ENCODE measurements around the gene PLEKHS1.
"Not testable (repeated sequence)": the region's sequence is repeated elsewhere in the genome, so short reads cannot be mapped to it uniquely, and the experiment has no call there.

The PLEKHS1 gene

GRCh38 chr10:113802997-113803396 is 51.5 kb downstream of the PLEKHS1 start:
- DNase-seq = no peak

DNA sequence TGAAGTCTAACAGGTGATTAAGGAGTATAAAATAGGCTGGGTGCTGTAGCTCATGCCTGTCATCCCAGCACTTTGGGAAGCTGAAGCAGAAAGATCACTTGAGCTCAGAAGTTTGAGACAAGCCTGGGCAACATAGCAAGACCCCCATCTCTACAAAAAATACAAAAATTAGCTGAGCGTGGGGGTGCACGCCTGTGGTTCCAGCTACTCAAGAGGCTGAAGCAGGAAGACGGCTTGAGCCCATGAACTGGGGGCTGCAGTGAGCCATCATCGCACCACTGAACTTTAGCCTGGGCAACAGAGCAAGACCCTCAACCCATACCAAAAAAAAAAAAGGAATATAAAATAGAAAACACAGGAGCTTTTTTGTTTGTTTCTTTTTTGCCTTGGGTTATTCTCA is 55.0 kb downstream of the PLEKHS1 start:
- no peak for DNase-seq

DNA sequence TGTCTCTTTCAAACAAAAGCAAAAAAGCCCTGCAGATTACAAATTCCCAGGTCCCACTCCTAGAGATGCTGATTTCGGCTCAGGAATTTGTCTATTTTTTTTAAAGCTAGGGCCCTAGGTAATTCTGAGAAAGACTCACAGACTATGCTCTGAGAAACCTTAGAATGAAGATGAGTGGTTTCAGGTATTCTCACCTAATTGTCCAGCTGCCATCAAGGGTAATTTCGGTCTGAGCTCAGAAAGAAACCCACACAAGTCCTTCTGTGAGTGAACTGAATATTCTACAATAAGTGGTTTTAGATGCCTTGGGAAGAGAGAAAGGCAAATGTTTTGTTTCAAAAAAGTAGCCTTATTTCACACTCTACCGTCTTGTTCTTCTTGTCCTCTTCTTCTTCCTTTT is 56.7 kb downstream of the PLEKHS1 start:
- no peak for DNase-seq

- not testable (repeated sequence) for DNase-seq
These were observed 63.2 kb downstream of the PLEKHS1 start for GRCh38 chr10:113814700-113815099.

DNA sequence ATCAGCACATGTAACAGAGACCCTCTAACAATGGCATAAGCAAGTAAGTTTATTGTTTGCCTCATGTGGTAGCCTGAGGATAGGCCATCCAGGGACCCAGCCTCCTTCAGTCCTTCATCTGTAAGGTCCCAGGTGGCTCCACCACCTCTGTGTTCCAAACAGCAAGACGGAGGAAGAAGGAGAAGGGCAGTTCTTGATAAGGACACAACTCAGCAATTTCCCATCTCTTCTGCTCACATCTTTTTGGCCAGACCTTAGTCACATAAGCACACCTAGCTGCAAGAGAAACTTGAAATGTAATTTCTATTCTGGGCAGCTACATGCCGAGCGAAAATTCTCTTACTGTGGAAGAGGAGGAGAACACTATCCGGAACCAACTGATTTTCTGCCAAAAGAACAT is 68.5 kb downstream of the PLEKHS1 start:
- no peak for DNase-seq

DNA sequence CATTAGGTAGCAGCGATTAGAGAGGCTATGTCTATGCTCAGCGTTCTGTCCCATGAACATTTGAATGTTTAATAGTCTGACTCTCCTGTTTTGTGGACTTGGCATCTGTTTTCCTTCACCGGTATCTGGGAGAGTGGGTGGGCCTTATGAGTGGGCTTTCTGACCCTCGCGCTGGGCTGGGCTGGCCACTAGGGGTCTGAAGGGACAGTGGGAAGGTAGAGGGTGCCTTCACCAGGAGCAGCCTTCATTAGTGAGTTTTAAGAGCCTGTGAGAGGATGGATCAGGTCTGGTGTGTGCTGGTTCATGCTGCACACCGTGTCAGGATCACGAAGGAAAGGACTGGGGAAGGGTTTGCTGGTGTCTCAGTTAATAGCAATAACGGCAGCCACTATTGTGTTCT is 69.0 kb downstream of the PLEKHS1 start:
- DNase-seq = no peak

GRCh38 chr10:113821306-113821705 is 69.8 kb downstream of the PLEKHS1 start:
- DNase-seq = not testable (repeated sequence)

DNA sequence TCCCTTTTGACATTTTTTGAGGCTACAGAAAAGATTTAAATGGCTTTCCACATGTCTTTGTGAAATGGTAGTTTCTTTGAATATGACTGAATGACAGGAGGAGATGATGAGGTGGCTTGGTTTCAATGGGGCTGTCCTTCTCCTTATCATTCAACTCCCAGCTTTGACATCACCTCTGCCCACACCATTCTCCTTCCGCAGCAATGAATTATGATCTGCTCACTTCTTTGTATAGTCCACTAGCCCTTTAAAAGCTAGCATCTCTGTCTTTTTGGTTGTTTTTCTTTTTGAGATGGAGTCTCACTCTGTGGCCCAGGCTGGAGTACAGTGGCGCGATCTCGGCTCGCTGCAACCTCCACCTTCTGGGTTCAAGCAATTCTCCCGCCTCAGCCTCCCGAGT is 70.7 kb downstream of the PLEKHS1 start:
- no peak for DNase-seq

- DNase-seq = no peak
These were observed 71.9 kb downstream of the PLEKHS1 start for GRCh38 chr10:113823389-113823788.

DNA sequence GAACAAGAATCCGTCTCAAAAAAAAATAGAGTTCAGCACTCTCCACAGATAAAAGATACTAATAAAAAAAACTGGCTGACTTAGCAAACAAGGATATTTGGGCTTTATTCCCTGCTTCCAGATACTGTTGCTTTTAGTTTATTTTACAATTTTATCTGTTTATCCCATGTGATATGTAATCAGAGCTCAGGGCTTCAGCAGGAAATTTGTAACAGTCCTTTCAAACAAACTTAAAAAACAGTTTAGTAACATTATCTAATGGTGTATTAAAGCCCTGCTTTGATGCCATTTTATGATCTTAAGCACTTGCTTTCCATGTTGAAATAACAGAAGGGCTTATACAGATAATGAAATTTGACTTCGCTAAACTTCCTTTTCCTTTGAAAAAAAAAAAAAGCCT is 74.3 kb downstream of the PLEKHS1 start:
- no peak for DNase-seq

DNA sequence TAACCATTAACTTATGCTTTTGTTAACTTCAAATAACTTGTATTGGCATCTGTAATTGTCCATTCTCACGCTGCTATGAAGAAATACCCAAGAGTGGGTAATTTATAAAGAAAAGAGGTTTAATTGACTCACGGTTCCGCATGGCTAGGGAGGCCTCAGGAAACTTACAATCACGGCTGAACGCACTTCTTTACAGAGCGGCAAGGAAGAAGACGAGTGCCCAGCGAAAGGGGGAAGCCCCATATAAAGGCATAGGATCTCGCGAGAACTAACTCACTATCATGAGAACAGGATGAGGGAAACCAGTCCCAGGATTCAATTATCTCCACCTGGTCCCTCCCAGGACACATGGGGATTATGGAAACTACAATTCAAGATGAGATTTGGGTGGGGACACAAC is 77.1 kb downstream of the PLEKHS1 start:
- DNase-seq = not testable (repeated sequence)
